ENCODE measurements around the gene SFT2D1. TPM values are rescaled to one million over a fixed set of nuclear protein-coding genes. Genes with fewer than 3 reads are reported as not detected.
A peak's percentile ranks its signal among the peaks of the same experiment; 100 is the strongest.

SFT2D1 gene
- polyA plus RNA-seq, 1 donor: 80.7 TPM

DNA sequence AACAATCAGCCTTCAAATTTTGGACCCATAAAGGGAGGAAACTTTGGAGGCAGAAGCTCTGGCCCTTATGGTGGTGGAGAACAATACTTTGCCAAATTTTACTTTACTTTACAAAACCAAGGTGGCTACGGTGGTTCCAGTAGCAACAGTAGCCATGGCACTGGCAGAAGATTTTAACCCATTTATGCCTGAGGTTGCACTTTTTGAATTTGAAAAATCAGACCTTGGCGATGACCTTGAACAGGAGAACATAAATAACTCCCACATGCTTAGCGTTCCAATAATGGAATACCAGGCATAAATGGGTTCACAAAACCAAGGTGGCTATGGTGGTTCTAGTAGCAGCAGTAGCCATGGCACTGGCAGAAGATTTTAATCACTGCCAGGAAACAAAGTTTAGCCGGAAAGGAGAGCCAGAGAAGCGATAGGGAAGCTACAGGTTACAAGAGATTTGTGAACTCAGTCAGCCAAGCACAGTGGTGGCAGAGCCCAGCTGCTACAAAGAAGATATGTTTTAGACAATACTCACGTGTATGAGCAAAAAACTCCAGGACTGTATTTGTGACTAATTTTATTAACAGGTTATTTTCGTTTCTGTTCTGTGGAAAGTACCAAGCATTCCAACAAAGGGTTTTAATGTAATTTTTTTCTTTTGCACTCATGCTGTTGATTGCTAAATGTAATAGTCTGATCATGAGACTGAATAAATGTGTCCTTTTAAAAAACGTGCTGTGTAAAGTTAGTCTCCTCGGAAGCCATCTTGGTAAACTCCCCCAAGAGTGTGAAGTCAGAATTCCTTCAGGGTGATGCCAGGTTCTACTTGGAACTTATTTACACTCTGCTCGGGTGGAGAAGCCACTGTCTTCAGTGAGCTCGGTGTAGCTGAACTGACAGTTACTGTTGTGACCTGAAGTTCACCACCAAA is 6.7 kb downstream of the SFT2D1 start:
- peaks cover 32% of the 10 kb centered on the region for H3K36me3 ChIP-seq (ENCODE audit: control insufficient read depth, insufficient read depth, low read length)
- H3K4me3 ChIP-seq (ENCODE audit: low read length): no peak overlapping the region
- no peaks in the 10 kb centered on the region for H3K4me1 ChIP-seq (ENCODE audit: control insufficient read depth, insufficient read depth, low read length)
- no peaks in the 10 kb centered on the region for H3K27me3 ChIP-seq (ENCODE audit: control insufficient read depth, insufficient read depth, low read length)
- 95% methylated on average over 5 of the region's 11 CpGs for WGBS (ENCODE audit: insufficient coverage, low lambda C conversion rate)
- H3K9me3 ChIP-seq (ENCODE audit: control insufficient read depth, low read depth, low read length): no peaks in the 10 kb centered on the region
- no peak for DNase-seq
- H3K27ac ChIP-seq (ENCODE audit: low read length): no peak overlapping the region

- Histone ChIP-seq H3K9me3 (ENCODE audit: control insufficient read depth, low read depth, low read length) (no peaks in the 10 kb centered on the region), H3K27me3 (ENCODE audit: control insufficient read depth, insufficient read depth, low read length) (no peaks in the 10 kb centered on the region), H3K36me3 (ENCODE audit: control insufficient read depth, insufficient read depth, low read length) (peaks cover 34% of the 10 kb centered on the region), H3K4me1 (ENCODE audit: control insufficient read depth, insufficient read depth, low read length) (no peaks in the 10 kb centered on the region), H3K4me3 (ENCODE audit: low read length) (no peak overlapping the region), H3K27ac (ENCODE audit: low read length) (no peak overlapping the region)
- no peak for DNase-seq
- 100% methylated on average over 2 of the region's 8 CpGs for WGBS (ENCODE audit: insufficient coverage, low lambda C conversion rate)
Observed at GRCh38 chr6:166334878-166335277, 7.5 kb downstream of the SFT2D1 start.

- Histone ChIP-seq H3K27me3 (ENCODE audit: control insufficient read depth, insufficient read depth, low read length) (no peaks in the 10 kb centered on the region), H3K9me3 (ENCODE audit: control insufficient read depth, low read depth, low read length) (no peaks in the 10 kb centered on the region), H3K4me3 (ENCODE audit: low read length) (no peak overlapping the region), H3K27ac (ENCODE audit: low read length) (no peak overlapping the region), H3K36me3 (ENCODE audit: control insufficient read depth, insufficient read depth, low read length) (peaks cover 42% of the 10 kb centered on the region), H3K4me1 (ENCODE audit: control insufficient read depth, insufficient read depth, low read length) (no peaks in the 10 kb centered on the region)
- 98% methylated on average over 8 of the region's 23 CpGs for WGBS (ENCODE audit: insufficient coverage, low lambda C conversion rate)
- no peak for DNase-seq
Observed at GRCh38 chr6:166333172-166333995, 9.0 kb downstream of the SFT2D1 start.

DNA sequence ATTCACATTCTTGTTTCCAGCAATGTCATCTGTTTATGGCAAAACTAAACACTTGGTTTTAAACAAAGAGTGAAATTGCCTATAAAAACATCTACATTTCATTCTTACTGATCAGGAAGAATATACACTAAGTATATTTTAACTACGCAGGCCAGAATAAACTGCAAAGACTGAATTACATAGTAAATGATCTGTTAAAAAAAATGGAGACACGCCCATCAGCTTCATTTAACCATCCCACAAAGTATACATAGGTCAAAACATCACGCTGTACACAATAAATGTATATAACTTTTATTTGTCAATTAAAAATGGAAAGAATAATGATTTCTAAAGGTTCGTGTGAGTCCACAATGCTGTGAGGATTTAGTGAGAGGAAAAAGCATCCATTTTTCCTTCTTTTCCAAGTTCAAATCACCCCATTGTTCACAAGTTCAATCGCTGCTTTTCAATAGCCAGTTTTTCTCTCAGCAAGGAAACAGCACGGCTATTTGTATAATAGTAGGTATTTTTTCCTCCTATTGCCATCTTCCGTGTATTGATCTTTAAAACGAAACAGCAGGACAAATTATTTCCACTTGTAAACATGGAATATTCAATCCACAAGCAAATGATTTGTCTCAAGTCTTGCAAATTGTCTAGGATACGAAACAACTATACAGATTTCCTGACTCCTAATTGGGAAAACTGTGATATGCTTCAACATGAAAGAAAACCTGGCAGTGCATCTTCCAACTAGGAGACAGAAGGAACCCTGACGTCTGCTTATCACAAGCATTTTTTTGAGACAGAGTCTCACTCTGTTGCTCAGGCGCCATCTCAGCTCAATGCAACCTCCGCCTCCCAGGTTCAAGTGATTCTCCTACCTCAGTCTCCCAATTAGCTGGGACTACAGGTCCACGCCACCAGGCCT is 10.6 kb downstream of the SFT2D1 start:
- WGBS (ENCODE audit: insufficient coverage, low lambda C conversion rate): 100% methylated on average over 4 of the region's 13 CpGs
- no peaks in the 10 kb centered on the region for H3K9me3 ChIP-seq (ENCODE audit: control insufficient read depth, low read depth, low read length)
- H3K36me3 ChIP-seq (ENCODE audit: control insufficient read depth, insufficient read depth, low read length): peaks cover 37% of the 10 kb centered on the region
- no peaks in the 10 kb centered on the region for H3K27me3 ChIP-seq (ENCODE audit: control insufficient read depth, insufficient read depth, low read length)
- no peak overlapping the region for H3K4me3 ChIP-seq (ENCODE audit: low read length)
- H3K4me1 ChIP-seq (ENCODE audit: control insufficient read depth, insufficient read depth, low read length): no peaks in the 10 kb centered on the region
- no peak overlapping the region for H3K27ac ChIP-seq (ENCODE audit: low read length)
- DNase-seq: no peak

GRCh38 chr6:166330612-166331011 is 11.7 kb downstream of the SFT2D1 start:
- no peak overlapping the region for H3K4me3 ChIP-seq (ENCODE audit: low read length)
- DNase-seq: peak; percentile 53 to 70
- H3K27me3 ChIP-seq (ENCODE audit: control insufficient read depth, insufficient read depth, low read length): no peaks in the 10 kb centered on the region
- H3K9me3 ChIP-seq (ENCODE audit: control insufficient read depth, low read depth, low read length): no peaks in the 10 kb centered on the region
- H3K4me1 ChIP-seq (ENCODE audit: control insufficient read depth, insufficient read depth, low read length): no peaks in the 10 kb centered on the region
- no peak overlapping the region for H3K27ac ChIP-seq (ENCODE audit: low read length)
- peaks cover 37% of the 10 kb centered on the region for H3K36me3 ChIP-seq (ENCODE audit: control insufficient read depth, insufficient read depth, low read length)
- WGBS (ENCODE audit: insufficient coverage, low lambda C conversion rate): no CpG with 5 or more reads among the region's 11 CpGs

GRCh38 chr6:166325383-166326042 is 16.8 kb downstream of the SFT2D1 start:
- no peaks in the 10 kb centered on the region for H3K9me3 ChIP-seq (ENCODE audit: control insufficient read depth, low read depth, low read length)
- WGBS (ENCODE audit: insufficient coverage, low lambda C conversion rate): 100% methylated on average over 1 of the region's 6 CpGs
- no peaks in the 10 kb centered on the region for H3K4me1 ChIP-seq (ENCODE audit: control insufficient read depth, insufficient read depth, low read length)
- no peak overlapping the region for H3K27ac ChIP-seq (ENCODE audit: low read length)
- no peak overlapping the region for H3K4me3 ChIP-seq (ENCODE audit: low read length)
- H3K27me3 ChIP-seq (ENCODE audit: control insufficient read depth, insufficient read depth, low read length): no peaks in the 10 kb centered on the region
- no peak for DNase-seq
- peaks cover 56% of the 10 kb centered on the region for H3K36me3 ChIP-seq (ENCODE audit: control insufficient read depth, insufficient read depth, low read length)

DNA sequence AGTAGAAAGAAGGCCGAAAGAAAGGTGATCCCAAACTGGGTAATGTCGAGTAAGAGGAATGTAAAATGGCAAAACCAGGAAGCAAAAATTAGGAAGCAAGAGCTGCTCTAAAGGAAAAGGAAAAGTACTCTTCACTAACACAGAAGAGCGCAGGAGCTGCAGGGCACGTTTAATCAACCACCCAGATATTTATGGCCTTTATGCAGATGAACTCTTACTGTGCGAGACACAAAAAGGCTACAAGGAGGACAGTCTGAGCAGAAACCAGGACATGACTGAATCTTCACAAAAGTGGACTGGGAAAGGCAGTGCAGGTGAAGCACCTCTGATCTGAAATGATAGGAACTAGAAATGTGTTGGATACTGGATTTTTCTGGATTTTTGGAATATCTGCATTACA is 18.9 kb downstream of the SFT2D1 start:
- WGBS (ENCODE audit: insufficient coverage, low lambda C conversion rate): 100% methylated on average over 2 of the region's 5 CpGs
- no peak overlapping the region for H3K4me3 ChIP-seq (ENCODE audit: low read length)
- H3K4me1 ChIP-seq (ENCODE audit: control insufficient read depth, insufficient read depth, low read length): no peaks in the 10 kb centered on the region
- no peak overlapping the region for H3K27ac ChIP-seq (ENCODE audit: low read length)
- H3K27me3 ChIP-seq (ENCODE audit: control insufficient read depth, insufficient read depth, low read length): no peaks in the 10 kb centered on the region
- no peaks in the 10 kb centered on the region for H3K9me3 ChIP-seq (ENCODE audit: control insufficient read depth, low read depth, low read length)
- no peak for DNase-seq
- peaks cover 53% of the 10 kb centered on the region for H3K36me3 ChIP-seq (ENCODE audit: control insufficient read depth, insufficient read depth, low read length)

GRCh38 chr6:166318649-166319600 is 23.4 kb downstream of the SFT2D1 start:
- H3K9me3 ChIP-seq (ENCODE audit: control insufficient read depth, low read depth, low read length): no peaks in the 10 kb centered on the region
- peaks cover 12% of the 10 kb centered on the region for H3K4me1 ChIP-seq (ENCODE audit: control insufficient read depth, insufficient read depth, low read length)
- H3K4me3 ChIP-seq (ENCODE audit: low read length): no peak overlapping the region
- DNase-seq: no peak
- no peak overlapping the region for H3K27ac ChIP-seq (ENCODE audit: low read length)
- peaks cover 28% of the 10 kb centered on the region for H3K36me3 ChIP-seq (ENCODE audit: control insufficient read depth, insufficient read depth, low read length)
- WGBS (ENCODE audit: insufficient coverage, low lambda C conversion rate): no CpG with 5 or more reads among the region's 18 CpGs
- H3K27me3 ChIP-seq (ENCODE audit: control insufficient read depth, insufficient read depth, low read length): no peaks in the 10 kb centered on the region

DNA sequence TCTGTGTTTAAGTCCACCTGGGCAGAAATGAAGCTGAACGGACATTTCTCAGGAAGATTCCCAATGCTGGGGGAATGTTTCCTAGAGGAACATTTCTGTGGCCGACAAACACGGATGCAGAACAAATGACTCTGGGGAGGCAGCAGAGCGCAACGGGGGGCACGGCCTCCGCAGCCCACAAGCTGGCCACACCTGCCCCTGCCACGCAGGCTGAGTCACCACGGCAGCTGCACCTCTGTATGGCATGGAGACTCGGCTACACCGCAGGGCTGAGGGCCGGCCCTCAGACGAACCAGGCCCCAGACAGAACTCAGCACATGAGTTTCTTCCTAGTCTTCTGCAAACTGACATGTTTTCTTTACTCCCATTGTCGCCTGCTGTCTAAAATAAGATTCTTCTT is 24.1 kb downstream of the SFT2D1 start:
- Histone ChIP-seq H3K4me1 (ENCODE audit: control insufficient read depth, insufficient read depth, low read length) (peaks cover 12% of the 10 kb centered on the region), H3K36me3 (ENCODE audit: control insufficient read depth, insufficient read depth, low read length) (peaks cover 25% of the 10 kb centered on the region), H3K27me3 (ENCODE audit: control insufficient read depth, insufficient read depth, low read length) (no peaks in the 10 kb centered on the region), H3K4me3 (ENCODE audit: low read length) (no peak overlapping the region), H3K9me3 (ENCODE audit: control insufficient read depth, low read depth, low read length) (no peaks in the 10 kb centered on the region), H3K27ac (ENCODE audit: low read length) (no peak overlapping the region)
- DNase-seq: no peak
- WGBS (ENCODE audit: insufficient coverage, low lambda C conversion rate): 87% methylated on average over 4 of the region's 14 CpGs
